CD14-positive monocyte (primary cell): ENCODE measurements around the gene SPAG5. TPM values are rescaled to one million over a fixed set of nuclear protein-coding genes. Genes with fewer than 3 reads are reported as not detected.

ENCODE experiments used
- DNase-seq, 3 donors: peaks; one replicate each; pipeline ENCODE4 v3.0.0-alpha.2; 2011 to 2022
- H2AFZ ChIP-seq: 2 replicates; pipeline ENCODE4 v1.6.0; 2012; ENCODE audit warnings: mild to moderate bottlenecking, low read depth, low read length, inconsistent platforms; ENCODE audit not compliant: insufficient read depth, poor library complexity, severe bottlenecking
- H3K27ac ChIP-seq, 2 donors: 1 replicate in 1 of 2; 2 replicates in 1 of 2; pipeline ENCODE4 v1.5.1; 2012 to 2013; ENCODE audit warnings: low read length in 2 of 2, control low read depth in 1 of 2, inconsistent platforms in 1 of 2, low read depth in 1 of 2, mild to moderate bottlenecking in 1 of 2
- H3K27me3 ChIP-seq, 2 donors: one replicate each; pipeline versions ENCODE4 v1.6.0 to v1.6.1; 2011 to 2013; ENCODE audit warnings: low read length in 2 of 2; ENCODE audit not compliant: control insufficient read depth in 2 of 2, insufficient read depth in 2 of 2
- H3K36me3 ChIP-seq, 2 donors: replicated peaks in 1 of 2; 1 replicate in 1 of 2; 2 replicates in 1 of 2; pipeline versions ENCODE4 v1.5.1 to v1.6.1; 2012 to 2013; ENCODE audit warnings: low read length in 2 of 2, control low read depth in 1 of 2, inconsistent platforms in 1 of 2, mild to moderate bottlenecking in 1 of 2; ENCODE audit not compliant: insufficient read depth in 2 of 2, control insufficient read depth in 1 of 2
- H3K4me1 ChIP-seq, 2 donors: 1 replicate in 1 of 2; 2 replicates in 1 of 2; pipeline versions ENCODE4 v1.5.1 to v1.6.1; 2012 to 2013; ENCODE audit warnings: low read length in 2 of 2, control low read depth in 1 of 2, inconsistent platforms in 1 of 2, mild to moderate bottlenecking in 1 of 2, moderate library complexity in 1 of 2; ENCODE audit not compliant: insufficient read depth in 2 of 2, control insufficient read depth in 1 of 2
- H3K4me2 ChIP-seq: replicated peaks from 2 replicates; pipeline ENCODE3; 2012; ENCODE audit warnings: low read length, moderate library complexity, mild to moderate bottlenecking; ENCODE audit not compliant: poor library complexity, severe bottlenecking; ENCODE audit errors: extremely low read depth
- H3K4me3 ChIP-seq, 3 experiments: fragments of 200-600 bp in 1 of 3; sonication (generic) in 1 of 3; replicated peaks in 1 of 3; 1 replicate in 2 of 3; 2 replicates in 1 of 3; pipeline ENCODE4 v1.5.1; 2011 to 2013; ENCODE audit warnings: low read length in 3 of 3, mild to moderate bottlenecking in 3 of 3, control low read depth in 2 of 3, low read depth in 2 of 3, inconsistent platforms in 1 of 3, moderate library complexity in 1 of 3
- H3K79me2 ChIP-seq: 2 replicates; pipeline ENCODE4 v1.6.0; 2012; ENCODE audit warnings: mild to moderate bottlenecking, control low read depth, inconsistent platforms, low read length, moderate library complexity; ENCODE audit not compliant: insufficient read depth
- H3K9ac ChIP-seq: 2 replicates; pipeline ENCODE4 v1.6.0; 2017; ENCODE audit warnings: low read length, mild to moderate bottlenecking; ENCODE audit not compliant: insufficient read depth, poor library complexity, severe bottlenecking
- H3K9me3 ChIP-seq, 2 donors: replicated peaks in 1 of 2; 1 replicate in 1 of 2; 2 replicates in 1 of 2; pipeline versions ENCODE4 v1.5.1 to v1.6.1; 2012 to 2013; ENCODE audit warnings: low read length in 2 of 2, control low read depth in 1 of 2; ENCODE audit not compliant: control insufficient read depth in 1 of 2, insufficient read depth in 1 of 2
- H4K20me1 ChIP-seq: 2 replicates; pipeline ENCODE4 v1.6.0; 2012; ENCODE audit warnings: mild to moderate bottlenecking, low read length, control low read depth, moderate library complexity; ENCODE audit not compliant: insufficient read depth
- H3K27ac Mint-ChIP-seq, 7 donors: one replicate each; pipeline ENCODE4 v1.8.0; 2020; ENCODE audit warnings: mild to moderate bottlenecking in 7 of 7, mixed read lengths in 7 of 7, moderate library complexity in 6 of 7, inconsistent platforms in 2 of 7
- H3K27me3 Mint-ChIP-seq, 3 donors: one replicate each; pipeline ENCODE4 v1.8.0; 2021 to 2022; ENCODE audit warnings: low read depth in 3 of 3, mild to moderate bottlenecking in 3 of 3, mixed read lengths in 3 of 3, moderate library complexity in 3 of 3, inconsistent platforms in 1 of 3
- H3K36me3 Mint-ChIP-seq, 2 donors: one replicate each; pipeline ENCODE4 v1.8.0; 2020; ENCODE audit warnings: mixed read lengths in 2 of 2, inconsistent platforms in 1 of 2, mild to moderate bottlenecking in 1 of 2
- H3K4me1 Mint-ChIP-seq: one replicate; pipeline ENCODE4 v1.8.0; 2020; ENCODE audit warnings: mild to moderate bottlenecking, mixed read lengths
- H3K4me3 Mint-ChIP-seq, 2 donors: one replicate each; pipeline ENCODE4 v1.8.0; 2020; ENCODE audit warnings: mild to moderate bottlenecking in 2 of 2, mixed read lengths in 2 of 2, moderate library complexity in 1 of 2
- H3K9me3 Mint-ChIP-seq, 7 donors: one replicate each; pipeline ENCODE4 v1.8.0; 2020 to 2022; ENCODE audit warnings: mixed read lengths in 7 of 7, mild to moderate bottlenecking in 6 of 7, moderate library complexity in 6 of 7, inconsistent platforms in 2 of 7
- CTCF ChIP-seq: fragments of 200-600 bp; IDR thresholded peaks from one replicate; pipeline ENCODE4 v1.8.0; 2022; ENCODE audit warnings: antibody characterized with exemption, mild to moderate bottlenecking
- WGBS: methylation state at CpG from one replicate; pipeline ENCODE4 v1.1.5; 2013; ENCODE audit warnings: missing lambda C conversion rate; ENCODE audit not compliant: insufficient coverage; 5-methylcytosine and 5-hydroxymethylcytosine counted together
- intact Hi-C, 2 donors: fragments of 100-400 bp; cut with micrococcal nuclease; formaldehyde crosslinking; loops; one replicate each; pipeline versions ENCODE4 v1.15.0 to v1.15.1; 2023
- polyA plus RNA-seq, 3 donors: library from polyadenylated mRNA; depleted of rRNA in 1 of 3; unstranded in 2 of 3; stranded (reverse) in 1 of 3; fragments of 300-500 nt in 2 of 3; fragments of >200 nt in 1 of 3; fragmentation: Illumina TruSeq in 2 of 3; gene quantifications; 1 replicate in 2 of 3; 2 replicates in 1 of 3; pipeline ENCODE4 v1.2.3, GENCODE V29; 2012 to 2021

The SPAG5 gene
- polyA plus RNA-seq, 3 donors = 7.7 TPM; not detected in 2

GRCh38 chr17:28554565-28554964, 44.3 kb downstream of the SPAG5 start:
- Histone ChIP-seq H3K36me3 (peaks cover 56 to 66% of the 10 kb centered on the region in 2 donors), H2AFZ (no peak overlapping the region), H3K27me3 (no peaks in the 10 kb centered on the region), H4K20me1 (peaks cover 24% of the 10 kb centered on the region), H3K27ac (no peak overlapping the region), H3K9me3 (no peaks in the 10 kb centered on the region), H3K4me1 (peaks cover 28 to 33% of the 10 kb centered on the region in 2 donors), H3K79me2 (peaks cover 20% of the 10 kb centered on the region), H3K4me3 (no peak overlapping the region), H3K4me2 (no peak overlapping the region), H3K9ac (no peak overlapping the region)
- Mint-ChIP-seq H3K36me3 (peaks cover 69 to 78% of the 10 kb centered on the region in 2 donors), H3K27me3 (peaks cover 0 to 2% (median 0%) of the 10 kb centered on the region in 3 donors), H3K9me3 (no peaks in the 10 kb centered on the region), H3K4me1 (peaks cover 29% of the 10 kb centered on the region), H3K27ac (peak overlapping the region in 2 of 7 donors; percentile 7 to 73), H3K4me3 (no peak overlapping the region)
- TF ChIP-seq CTCF = no peak
- WGBS = 95% methylated on average over 4 of the region's 6 CpGs
- no peak for DNase-seq
- intact Hi-C loops = no loop called here

GRCh38 chr17:28553000-28553505, 45.8 kb downstream of the SPAG5 start:
- Mint-ChIP-seq H3K4me1 (peaks cover 44% of the 10 kb centered on the region), H3K9me3 (no peaks in the 10 kb centered on the region), H3K36me3 (peaks cover 54 to 67% of the 10 kb centered on the region in 2 donors), H3K27me3 (peaks cover 0 to 2% (median 2%) of the 10 kb centered on the region in 3 donors), H3K4me3 (peak overlapping the region; percentile 82 to 92), H3K27ac (peak overlapping the region in 6 of 7 donors; percentile 7 to 84 (median 78))
- no peak overlapping the region for H3K9ac ChIP-seq
- WGBS = 88% methylated on average over 5 of the region's 5 CpGs
- H2AFZ ChIP-seq = no peak overlapping the region
- peak overlapping the region; percentile 92 for H3K4me2 ChIP-seq
- no peak for DNase-seq
- no peaks in the 10 kb centered on the region for H3K27me3 ChIP-seq
- peak overlapping the region in 1 of 3 experiments; percentile 83 for H3K4me3 ChIP-seq
- no peaks in the 10 kb centered on the region for H3K9me3 ChIP-seq
- peaks cover 37% of the 10 kb centered on the region for H4K20me1 ChIP-seq
- intact Hi-C loops = loop anchor here in 1 of 2 donors (2.0 kb wide), 1 partner anchor 24 kb away; the partner anchor contains the start of gene ALDOC
- no peak for TF ChIP-seq CTCF
- H3K79me2 ChIP-seq = peaks cover 29% of the 10 kb centered on the region
- H3K4me1 ChIP-seq = peaks cover 44 to 48% of the 10 kb centered on the region in 2 donors
- no peak overlapping the region for H3K27ac ChIP-seq
- H3K36me3 ChIP-seq = peaks cover 48 to 51% of the 10 kb centered on the region in 2 donors
